Hepatocyte (in vitro differentiated cells): Measurements from ENCODE around the gene SUPT3H. TPM values are rescaled to one million over a fixed set of nuclear protein-coding genes. Genes with fewer than 3 reads are reported as not detected.

Source experiments
- DNase-seq: peaks from one replicate; pipeline ENCODE4 v3.0.0-alpha.2; 2016; ENCODE audit warnings: low spot score
- H2AFZ ChIP-seq: fragments of 200-600 bp; sonication (generic); 2 replicates; pipeline ENCODE4 v1.6.0; 2016; ENCODE audit warnings: antibody characterized with exemption, mild to moderate bottlenecking
- H3K27ac ChIP-seq: fragments of 200-600 bp; sonication (generic); 2 replicates; pipeline ENCODE4 v1.5.1; 2016; ENCODE audit warnings: mild to moderate bottlenecking
- H3K27me3 ChIP-seq: fragments of 200-600 bp; sonication (generic); 2 replicates; pipeline ENCODE4 v1.6.1; 2016
- H3K36me3 ChIP-seq: fragments of 200-600 bp; sonication (generic); replicated peaks from 2 replicates; pipeline ENCODE4 v1.5.1; 2016; ENCODE audit warnings: low read depth; ENCODE audit not compliant: insufficient read depth
- H3K4me1 ChIP-seq: fragments of 200-600 bp; sonication (generic); 2 replicates; pipeline ENCODE4 v1.5.1; 2016; ENCODE audit warnings: mild to moderate bottlenecking, moderate library complexity; ENCODE audit not compliant: insufficient read depth
- H3K4me2 ChIP-seq: fragments of 200-600 bp; sonication (generic); 2 replicates; pipeline ENCODE4 v1.6.0; 2016
- H3K4me3 ChIP-seq: fragments of 200-600 bp; sonication (generic); 2 replicates; pipeline ENCODE4 v1.5.1; 2016; ENCODE audit warnings: mild to moderate bottlenecking
- H3K79me2 ChIP-seq: fragments of 200-600 bp; sonication (generic); 2 replicates; pipeline ENCODE4 v1.6.0; 2017; ENCODE audit warnings: mild to moderate bottlenecking
- H3K9me2 ChIP-seq: fragments of 200-600 bp; sonication (generic); replicated peaks from 2 replicates; pipeline ENCODE4 v1.6.0; 2017; ENCODE audit warnings: mild to moderate bottlenecking; ENCODE audit not compliant: insufficient read depth
- H3K9me3 ChIP-seq: fragments of 200-600 bp; sonication (generic); 2 replicates; pipeline ENCODE4 v1.5.1; 2016; ENCODE audit warnings: low read depth, mild to moderate bottlenecking
- H4K20me1 ChIP-seq: fragments of 200-600 bp; sonication (generic); 2 replicates; pipeline ENCODE4 v1.6.0; 2016; ENCODE audit warnings: mild to moderate bottlenecking; ENCODE audit not compliant: insufficient read depth, poor library complexity, severe bottlenecking
- CTCF ChIP-seq: fragments of 200-600 bp; sonication (generic); IDR thresholded peaks from 2 replicates; pipeline ENCODE4 v1.5.1; 2016; ENCODE audit warnings: antibody characterized with exemption, mild to moderate bottlenecking; ENCODE audit not compliant: poor library complexity
- EZH2 ChIP-seq: fragments of 200-600 bp; sonication (generic); IDR thresholded peaks from 2 replicates; pipeline ENCODE4 v1.6.1; 2016; ENCODE audit warnings: antibody characterized with exemption, mild to moderate bottlenecking, borderline replicate concordance
- EZH2phosphoT487 ChIP-seq: fragments of 200-600 bp; sonication (generic); IDR thresholded peaks from one replicate; pipeline ENCODE4 v1.6.1; 2018; ENCODE audit warnings: antibody characterized with exemption, mild to moderate bottlenecking, low read depth, moderate library complexity; ENCODE audit not compliant: unreplicated experiment, severe bottlenecking
- WGBS: methylation state at CpG from one replicate; pipeline ENCODE4 v1.1.6; 2016; ENCODE audit warnings: low lambda C conversion rate; ENCODE audit errors: missing lambda C conversion rate; 5-methylcytosine and 5-hydroxymethylcytosine counted together
- polyA plus RNA-seq: library from polyadenylated mRNA; unstranded; fragments of >200 nt; fragmentation: Nextera tagmentation; extraction: Ambion mirVana; gene quantifications from 2 replicates; pipeline ENCODE4 v1.2.1, GENCODE V29; 2016
- total RNA-seq: library from RNA; depleted of rRNA; stranded (reverse); fragments of >200 nt; gene quantifications from 2 replicates; pipeline ENCODE4 v1.2.3, GENCODE V29; 2014

SUPT3H gene
- total and polyA plus RNA-seq, 2 experiments from 2014 or later = 6.8 to 7.7 TPM

DNA sequence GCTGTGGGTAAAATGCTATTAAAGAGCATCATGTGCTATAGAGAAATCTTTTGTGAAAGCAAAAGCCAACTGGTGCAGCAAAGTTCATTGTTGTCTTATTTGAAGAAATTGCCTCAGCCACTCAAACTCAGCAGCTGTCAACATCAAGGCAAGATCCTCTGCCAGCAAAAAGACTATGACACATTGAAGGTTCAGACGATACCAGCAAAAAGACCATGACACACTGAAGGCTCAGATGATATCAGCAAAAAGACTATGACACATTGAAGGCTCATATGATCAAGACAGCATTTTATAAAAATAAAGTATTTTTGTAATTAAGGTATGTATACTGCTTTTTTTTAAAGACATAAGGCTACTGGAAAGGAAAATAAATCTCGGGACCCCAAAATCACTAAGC, 168.0 kb downstream of the SUPT3H start:
- H3K9me3 ChIP-seq = no peaks in the 10 kb centered on the region
- H3K4me2 ChIP-seq = no peak overlapping the region
- H3K27ac ChIP-seq = no peak overlapping the region
- no peaks in the 10 kb centered on the region for H3K36me3 ChIP-seq
- WGBS = 97% methylated on average over 2 of the region's 2 CpGs
- H2AFZ ChIP-seq = no peak overlapping the region
- no peaks in the 10 kb centered on the region for H3K4me1 ChIP-seq
- no peaks in the 10 kb centered on the region for H3K27me3 ChIP-seq
- TF ChIP-seq EZH2 = no peak
- TF ChIP-seq CTCF = no peak
- TF ChIP-seq EZH2phosphoT487 = no peak
- H3K79me2 ChIP-seq = no peaks in the 10 kb centered on the region
- DNase-seq = no peak
- no peak overlapping the region for H3K4me3 ChIP-seq
- H4K20me1 ChIP-seq = no peaks in the 10 kb centered on the region
- no peaks in the 10 kb centered on the region for H3K9me2 ChIP-seq

GRCh38 chr6:45206793-45207492, 170.8 kb downstream of the SUPT3H start:
- Histone ChIP-seq H2AFZ (no peak overlapping the region), H3K9me2 (no peaks in the 10 kb centered on the region), H4K20me1 (no peaks in the 10 kb centered on the region), H3K4me2 (no peak overlapping the region), H3K27me3 (no peaks in the 10 kb centered on the region), H3K4me3 (no peak overlapping the region), H3K27ac (no peak overlapping the region), H3K4me1 (no peaks in the 10 kb centered on the region), H3K36me3 (no peaks in the 10 kb centered on the region), H3K79me2 (no peaks in the 10 kb centered on the region), H3K9me3 (no peaks in the 10 kb centered on the region)
- TF ChIP-seq CTCF = no peak
- no peak for TF ChIP-seq EZH2
- TF ChIP-seq EZH2phosphoT487 = no peak
- no peak for DNase-seq
- WGBS = 54% methylated on average over 1 of the region's 1 CpG

GRCh38 chr6:45201484-45201883, 176.2 kb downstream of the SUPT3H start:
- Histone ChIP-seq H3K27ac (no peak overlapping the region), H4K20me1 (no peaks in the 10 kb centered on the region), H3K9me3 (no peaks in the 10 kb centered on the region), H3K4me1 (peaks cover 11% of the 10 kb centered on the region), H3K27me3 (no peaks in the 10 kb centered on the region), H3K36me3 (no peaks in the 10 kb centered on the region), H3K9me2 (no peaks in the 10 kb centered on the region), H3K79me2 (no peaks in the 10 kb centered on the region), H3K4me2 (no peak overlapping the region), H2AFZ (no peak overlapping the region), H3K4me3 (no peak overlapping the region)
- TF ChIP-seq EZH2 = no peak
- TF ChIP-seq EZH2phosphoT487 = no peak
- no peak for TF ChIP-seq CTCF
- DNase-seq = no peak
- 97% methylated on average over 2 of the region's 2 CpGs for WGBS

DNA sequence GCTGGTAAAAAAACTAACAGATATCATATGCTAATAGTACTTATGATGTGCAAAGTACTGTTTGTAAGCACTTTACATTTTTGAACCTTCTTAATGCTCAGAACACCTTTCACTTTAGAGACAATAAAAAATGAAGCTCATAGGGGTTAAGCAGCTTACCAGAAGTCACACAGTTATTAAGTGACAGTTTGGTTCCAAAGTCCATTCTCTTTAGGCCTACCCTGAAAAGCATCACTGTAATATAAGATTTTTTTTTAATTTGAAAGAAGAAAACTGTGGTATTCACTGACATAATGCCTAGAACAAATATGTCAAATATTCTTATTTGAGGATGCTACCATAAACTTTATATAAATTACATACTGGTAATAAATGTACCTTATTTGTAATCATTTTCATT, 177.2 kb downstream of the SUPT3H start:
- no peak overlapping the region for H3K4me2 ChIP-seq
- peaks cover 11% of the 10 kb centered on the region for H3K4me1 ChIP-seq
- H3K27me3 ChIP-seq = no peaks in the 10 kb centered on the region
- DNase-seq = no peak
- H3K27ac ChIP-seq = no peak overlapping the region
- no peak overlapping the region for H2AFZ ChIP-seq
- H3K9me2 ChIP-seq = no peaks in the 10 kb centered on the region
- no peak overlapping the region for H3K4me3 ChIP-seq
- no peaks in the 10 kb centered on the region for H3K36me3 ChIP-seq
- TF ChIP-seq EZH2 = no peak
- no peak for TF ChIP-seq EZH2phosphoT487
- no peak for TF ChIP-seq CTCF
- H3K9me3 ChIP-seq = no peaks in the 10 kb centered on the region
- H4K20me1 ChIP-seq = no peaks in the 10 kb centered on the region
- H3K79me2 ChIP-seq = no peaks in the 10 kb centered on the region
